ENCODE data around the gene ZNRF1. TPM values are rescaled to one million over a fixed set of nuclear protein-coding genes. Genes with fewer than 3 reads are reported as not detected.
A peak's percentile ranks its signal among the peaks of the same experiment; 100 is the strongest.

Gene ZNRF1
- total RNA-seq, 6 experiments from 2014 or later = 10.2 to 18.8 (median 11.1) TPM

GRCh38 chr16:75112734-75113491, 114.1 kb downstream of the ZNRF1 start:
- peak in 1 of 3 donors; percentile 55 for DNase-seq
- H3K27ac ChIP-seq = no peak overlapping the region
- no peak for ATAC-seq
- no peak for TF ChIP-seq CTCF (IDR thresholded peaks at IDR 0.05)
- TF ChIP-seq POLR2A (IDR thresholded peaks at IDR 0.05) = no peak
- H3K9me3 ChIP-seq = no peaks in the 10 kb centered on the region
- no peaks in the 10 kb centered on the region for H3K27me3 ChIP-seq
- intact Hi-C loops (cut with DNase I) = loop anchor here (5.0 to 10.0 kb wide), 2 partner anchors 116 to 118 kb away; partner anchors contain the start of gene ZNRF1 (in 2 of the 2)
- peaks cover 0 to 62% (median 18%) of the 10 kb centered on the region in 4 donors for H3K4me1 ChIP-seq
- no peak overlapping the region for H3K4me3 ChIP-seq
- 49% methylated on average over 9 of the region's 14 CpGs for WGBS (ENCODE audit: insufficient coverage, low coverage, low lambda C conversion rate, missing lambda C conversion rate)
- H3K36me3 ChIP-seq = peaks cover 0 to 13% (median 3%) of the 10 kb centered on the region in 4 donors

GRCh38 chr16:75113541-75114121, 114.8 kb downstream of the ZNRF1 start:
- no peak for TF ChIP-seq POLR2A (IDR thresholded peaks at IDR 0.05)
- no peak for TF ChIP-seq CTCF (IDR thresholded peaks at IDR 0.05)
- Histone ChIP-seq H3K27ac (no peak overlapping the region), H3K4me1 (peaks cover 0 to 60% (median 16%) of the 10 kb centered on the region in 4 donors), H3K36me3 (peaks cover 0 to 13% (median 3%) of the 10 kb centered on the region in 4 donors), H3K4me3 (no peak overlapping the region), H3K27me3 (no peaks in the 10 kb centered on the region), H3K9me3 (no peaks in the 10 kb centered on the region)
- ATAC-seq (no peak), DNase-seq (peak in 1 of 3 donors; percentile 50)
- intact Hi-C loops (cut with DNase I) = loop anchor here (5.0 to 10.0 kb wide), 2 partner anchors 116 to 119 kb away; partner anchors contain the start of gene ZNRF1 (in 2 of the 2)
- no CpG with 5 or more reads among the region's 20 CpGs for WGBS (ENCODE audit: insufficient coverage, low coverage, low lambda C conversion rate, missing lambda C conversion rate)

- no peak for ATAC-seq
- no CpG with 5 or more reads among the region's 44 CpGs for WGBS (ENCODE audit: insufficient coverage, low coverage, low lambda C conversion rate, missing lambda C conversion rate)
- Histone ChIP-seq H3K9me3 (no peaks in the 10 kb centered on the region), H3K4me3 (no peak overlapping the region), H3K27me3 (no peaks in the 10 kb centered on the region), H3K36me3 (peaks cover 0 to 13% (median 3%) of the 10 kb centered on the region in 4 donors), H3K4me1 (peaks cover 0 to 53% (median 13%) of the 10 kb centered on the region in 4 donors), H3K27ac (no peak overlapping the region)
- no peak for TF ChIP-seq POLR2A (IDR thresholded peaks at IDR 0.05)
- no peak for TF ChIP-seq CTCF (IDR thresholded peaks at IDR 0.05)
- intact Hi-C loops (cut with DNase I) = loop anchor here (5.0 to 10.0 kb wide), 2 partner anchors 117 to 120 kb away; partner anchors contain the start of gene ZNRF1 (in 2 of the 2)
- DNase-seq = peak in 1 of 3 donors; percentile 52
Observed at GRCh38 chr16:75114179-75114945, 115.5 kb downstream of the ZNRF1 start.

All from right lobe of liver (tissue), 6 donors.